GM19025 (cell line): ENCODE data around the gene FOXA2.

Source experiments
- ATAC-seq: cut with Tn5 transposase; IDR thresholded peaks from one replicate; pipeline ENCODE4 v1.9.1; 2021; ENCODE audit warnings: mild to moderate bottlenecking, low read depth, moderate library complexity; ENCODE audit not compliant: unreplicated experiment

FOXA2 gene

GRCh38 chr20:22544462-22544861, 39.9 kb downstream of the FOXA2 start:
- no peak for ATAC-seq

GRCh38 chr20:22542427-22542826, 41.9 kb downstream of the FOXA2 start:
- ATAC-seq = no peak

DNA sequence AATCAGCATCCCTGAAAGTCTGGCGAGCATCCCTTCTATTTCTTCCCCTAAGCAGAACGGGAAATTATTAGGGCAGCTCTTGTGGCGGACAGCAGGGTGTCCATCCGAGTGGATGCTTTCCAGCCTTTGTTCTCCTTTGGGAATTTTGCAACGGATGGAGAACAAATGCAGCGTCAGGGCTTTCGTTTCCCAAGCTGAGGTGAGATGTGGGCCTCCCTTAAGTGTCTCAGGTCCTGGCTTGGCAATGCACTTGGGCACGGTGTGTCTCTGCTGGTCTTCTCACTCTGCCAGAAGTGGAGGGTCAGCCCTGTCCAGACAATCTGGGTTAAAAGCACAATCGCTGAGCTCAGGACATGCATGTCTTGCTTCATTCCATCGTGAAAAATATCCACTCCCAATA, 43.5 kb downstream of the FOXA2 start:
- ATAC-seq = no peak

- no peak for ATAC-seq
Observed at GRCh38 chr20:22536956-22537756, 47.2 kb downstream of the FOXA2 start.

GRCh38 chr20:22536141-22536828, 48.1 kb downstream of the FOXA2 start:
- ATAC-seq = no peak

GRCh38 chr20:22535483-22535882, 48.9 kb downstream of the FOXA2 start:
- ATAC-seq = no peak

DNA sequence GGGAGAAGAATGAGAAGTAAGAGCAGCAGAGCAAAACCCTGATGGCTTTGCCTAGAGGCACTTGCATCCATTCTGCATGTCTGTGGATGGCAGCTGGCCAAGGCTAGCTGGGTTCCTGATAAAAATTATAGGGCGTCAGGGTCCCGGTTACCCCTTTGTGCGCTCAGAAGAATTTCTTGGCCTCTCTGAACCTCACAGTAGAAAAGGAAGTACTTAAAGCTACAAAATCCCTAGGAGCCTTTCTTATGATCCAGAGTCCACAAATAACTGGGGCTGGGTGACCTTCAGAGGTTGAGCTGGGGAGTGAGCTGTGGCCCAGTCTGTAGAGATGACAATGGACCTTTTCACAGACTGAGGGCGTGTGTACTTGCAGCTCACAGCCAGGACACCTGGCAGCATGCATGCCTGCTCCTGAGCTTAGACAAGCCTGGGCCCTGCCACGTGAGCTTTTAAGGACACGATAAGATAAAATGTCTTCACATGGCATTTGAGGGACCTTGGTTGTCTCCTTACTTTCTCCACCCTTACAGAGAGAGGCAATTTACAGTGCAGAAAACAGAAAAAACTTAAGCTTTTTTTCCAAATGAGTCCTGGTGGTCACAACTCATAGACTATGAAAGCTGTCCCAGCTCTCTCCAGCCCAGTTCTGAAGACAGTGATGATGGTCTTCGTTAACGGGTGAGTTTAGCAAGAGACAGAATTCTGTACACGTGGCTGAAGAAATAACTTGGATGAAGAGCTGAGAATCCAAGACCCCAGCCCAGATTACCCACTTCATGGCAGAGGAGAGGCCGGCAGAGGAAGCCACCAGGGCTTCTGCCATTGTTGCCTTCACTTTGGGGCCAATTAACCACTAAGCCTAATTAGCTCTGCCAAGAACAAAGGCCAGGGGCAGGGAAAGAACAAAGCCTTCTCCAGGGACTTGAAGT, 50.3 kb downstream of the FOXA2 start:
- ATAC-seq = no peak

- no peak for ATAC-seq
Observed at GRCh38 chr20:22532598-22532997, 51.8 kb downstream of the FOXA2 start.

GRCh38 chr20:22531756-22532155, 52.6 kb downstream of the FOXA2 start:
- ATAC-seq = no peak

DNA sequence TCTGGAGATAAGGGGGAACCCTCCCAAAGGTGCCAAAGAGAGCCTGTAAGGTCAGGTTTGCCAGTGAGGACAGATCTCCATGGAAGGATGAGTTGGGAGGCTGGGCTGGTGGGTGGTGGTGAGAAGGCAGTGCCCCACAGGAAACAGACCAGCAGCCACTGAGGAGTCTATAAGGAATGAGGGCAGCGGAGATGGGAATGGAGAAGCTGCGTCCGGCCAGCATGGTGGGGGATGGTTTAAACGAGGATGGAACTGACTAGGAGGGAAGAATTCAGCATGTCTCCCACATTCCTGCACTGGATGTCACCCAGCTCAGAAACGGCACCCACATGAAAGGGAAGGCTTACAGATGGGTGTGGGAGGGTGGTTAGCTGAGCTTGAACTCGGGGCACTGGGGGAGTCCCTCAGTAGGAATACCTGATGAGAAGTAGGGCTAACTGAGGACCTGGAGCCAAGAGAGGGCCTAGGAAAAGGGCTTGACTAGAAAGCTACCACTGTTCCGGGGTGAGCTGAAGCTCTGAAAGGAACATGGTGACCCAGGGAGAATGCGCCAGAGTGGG, 53.2 kb downstream of the FOXA2 start:
- ATAC-seq = no peak
